ENCODE data around the gene SH3PXD2B. TPM values are rescaled to one million over a fixed set of nuclear protein-coding genes. Genes with fewer than 3 reads are reported as not detected.

SH3PXD2B gene
- total RNA-seq, 4 donors from 2014 or later = 13.7 to 27.1 (median 21.1) TPM

DNA sequence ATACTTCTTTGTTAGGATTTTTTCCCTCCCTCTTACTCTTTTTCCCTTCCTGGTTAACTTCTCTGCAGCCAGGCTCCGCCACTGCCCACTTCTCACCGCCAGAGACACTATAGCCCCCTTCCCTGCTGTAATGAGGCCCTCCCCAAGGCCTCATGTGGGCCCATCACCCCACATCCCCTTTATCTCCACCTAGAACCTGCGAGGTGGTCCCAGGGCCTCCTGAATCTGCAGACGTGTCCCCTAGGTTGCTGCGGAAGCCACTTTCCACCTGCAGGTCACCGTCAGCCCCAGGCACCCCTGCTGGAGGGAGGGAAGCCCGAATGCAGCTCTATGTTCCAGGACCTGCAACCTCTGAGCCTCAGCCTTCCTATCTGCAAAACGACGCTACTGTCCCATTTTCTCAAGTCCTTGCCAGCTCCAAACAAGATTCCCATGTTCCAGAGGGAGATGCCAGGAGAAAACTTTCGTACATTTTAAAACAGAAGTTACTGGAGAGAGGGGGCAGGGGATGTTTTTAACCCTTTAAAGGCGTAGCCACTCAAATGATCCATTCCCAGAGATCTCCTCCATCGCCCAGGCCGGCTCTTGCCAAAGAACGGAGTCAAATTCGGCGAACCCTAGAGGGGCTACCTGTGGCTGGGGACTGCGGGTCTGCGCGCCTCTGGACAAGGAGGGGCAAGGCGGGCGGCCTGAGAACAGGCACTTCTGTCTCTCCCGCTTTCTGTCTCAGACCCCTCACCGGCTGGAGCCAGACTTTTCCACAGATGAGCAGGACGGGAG is 929 bp downstream of the SH3PXD2B start:
- DNase-seq = no peak
- Histone ChIP-seq H3K4me1 (peaks cover 21 to 48% of the 10 kb centered on the region in 2 donors), H3K9me3 (no peaks in the 10 kb centered on the region), H3K4me3 (replicated peaks in 1 of 3) (peak overlapping the region in 2 of 3 donors; percentile 58 to 76), H3K36me3 (no peaks in the 10 kb centered on the region), H3K27me3 (no peaks in the 10 kb centered on the region), H3K27ac (peak overlapping the region; percentile 69 to 83 (median 76))
- intact Hi-C loops (cut with DNase I) = no loop called here
- 12 to 20% methylated on average over 24 of the region's 24 CpGs for WGBS, 2 donors
- TF ChIP-seq, protein P1, sequence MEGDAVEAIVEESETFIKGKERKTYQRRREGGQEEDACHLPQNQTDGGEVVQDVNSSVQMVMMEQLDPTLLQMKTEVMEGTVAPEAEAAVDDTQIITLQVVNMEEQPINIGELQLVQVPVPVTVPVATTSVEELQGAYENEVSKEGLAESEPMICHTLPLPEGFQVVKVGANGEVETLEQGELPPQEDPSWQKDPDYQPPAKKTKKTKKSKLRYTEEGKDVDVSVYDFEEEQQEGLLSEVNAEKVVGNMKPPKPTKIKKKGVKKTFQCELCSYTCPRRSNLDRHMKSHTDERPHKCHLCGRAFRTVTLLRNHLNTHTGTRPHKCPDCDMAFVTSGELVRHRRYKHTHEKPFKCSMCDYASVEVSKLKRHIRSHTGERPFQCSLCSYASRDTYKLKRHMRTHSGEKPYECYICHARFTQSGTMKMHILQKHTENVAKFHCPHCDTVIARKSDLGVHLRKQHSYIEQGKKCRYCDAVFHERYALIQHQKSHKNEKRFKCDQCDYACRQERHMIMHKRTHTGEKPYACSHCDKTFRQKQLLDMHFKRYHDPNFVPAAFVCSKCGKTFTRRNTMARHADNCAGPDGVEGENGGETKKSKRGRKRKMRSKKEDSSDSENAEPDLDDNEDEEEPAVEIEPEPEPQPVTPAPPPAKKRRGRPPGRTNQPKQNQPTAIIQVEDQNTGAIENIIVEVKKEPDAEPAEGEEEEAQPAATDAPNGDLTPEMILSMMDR (IDR thresholded peaks at IDR 0.05) = peak in 2 of 6 experiments; percentile 7 to 36
- TF ChIP-seq POLR2A (IDR thresholded peaks at IDR 0.05) = no peak

DNA sequence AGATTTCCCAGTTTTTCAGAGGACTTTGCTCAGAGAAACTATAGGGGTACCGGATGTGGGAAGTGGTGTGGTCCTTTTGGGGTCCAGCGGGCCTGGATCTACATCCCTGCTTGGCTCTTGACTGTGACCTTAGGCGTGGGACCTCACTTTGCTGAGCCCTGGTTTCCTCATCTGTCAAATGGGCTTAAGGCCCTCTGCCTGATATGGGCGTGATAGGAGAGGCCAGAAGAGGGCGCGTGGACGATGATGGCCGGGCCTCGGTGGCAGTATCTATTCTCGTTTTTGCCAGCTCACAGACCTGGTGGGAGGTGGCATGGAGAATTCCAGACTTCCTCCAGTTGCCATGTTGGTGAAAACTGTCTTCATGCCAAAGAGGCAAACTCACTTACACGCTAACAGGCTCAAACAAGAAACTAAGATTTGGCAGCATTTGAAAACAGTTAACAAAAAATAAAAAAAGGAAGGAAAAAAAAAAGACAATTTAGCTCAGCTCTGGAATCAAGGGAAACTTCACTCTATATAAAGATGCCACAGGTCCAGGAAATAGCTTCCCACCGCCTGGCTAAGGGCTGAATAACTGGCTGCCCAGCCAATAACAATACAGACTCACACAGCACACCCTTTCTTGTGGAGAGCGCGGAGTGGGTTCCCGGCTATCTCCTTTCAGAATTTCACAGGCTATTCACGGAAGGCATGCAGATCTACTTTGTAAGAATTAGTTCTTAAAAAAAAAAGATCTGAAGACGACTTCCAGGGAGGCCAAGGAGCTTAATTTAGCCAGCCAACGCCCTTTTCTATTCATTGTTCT is 1.7 kb downstream of the SH3PXD2B start:
- intact Hi-C loops (cut with DNase I) = no loop called here
- H3K27me3 ChIP-seq = no peaks in the 10 kb centered on the region
- no peaks in the 10 kb centered on the region for H3K9me3 ChIP-seq
- peaks cover 21 to 48% of the 10 kb centered on the region in 2 donors for H3K4me1 ChIP-seq
- WGBS, 2 donors = 60 to 62% methylated on average over 18 of the region's 18 CpGs
- peak overlapping the region in 1 of 3 donors; percentile 76 for H3K4me3 ChIP-seq (replicated peaks in 1 of 3)
- no peak for TF ChIP-seq POLR2A (IDR thresholded peaks at IDR 0.05)
- TF ChIP-seq, protein P1 (IDR thresholded peaks at IDR 0.05) = no peak
- no peaks in the 10 kb centered on the region for H3K36me3 ChIP-seq
- peak overlapping the region; percentile 69 to 83 (median 76) for H3K27ac ChIP-seq
- peak in 1 of 2 donors; percentile 32 for DNase-seq

DNA sequence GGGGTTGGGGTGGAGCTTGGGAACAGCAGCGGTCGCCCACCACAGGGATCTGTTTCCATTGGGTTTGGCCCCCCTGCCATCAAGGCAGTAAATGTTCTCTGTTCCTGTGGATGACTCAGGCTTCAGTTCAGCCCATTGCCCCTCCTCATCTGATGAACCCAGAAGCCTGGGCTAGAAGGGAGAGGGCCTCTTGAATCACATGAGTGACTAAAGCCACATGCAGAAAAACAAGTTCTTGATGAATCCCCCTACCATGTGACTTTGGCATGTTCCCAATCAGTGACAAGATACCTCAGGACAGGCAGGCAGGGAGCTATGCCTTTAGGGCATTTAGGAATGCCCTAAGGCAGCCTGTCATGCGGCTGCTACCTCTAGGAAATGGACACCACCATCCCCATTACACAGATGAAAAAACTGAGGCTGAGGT is 2.5 kb downstream of the SH3PXD2B start:
- WGBS, 2 donors = 84 to 96% methylated on average over 3 of the region's 3 CpGs

DNA sequence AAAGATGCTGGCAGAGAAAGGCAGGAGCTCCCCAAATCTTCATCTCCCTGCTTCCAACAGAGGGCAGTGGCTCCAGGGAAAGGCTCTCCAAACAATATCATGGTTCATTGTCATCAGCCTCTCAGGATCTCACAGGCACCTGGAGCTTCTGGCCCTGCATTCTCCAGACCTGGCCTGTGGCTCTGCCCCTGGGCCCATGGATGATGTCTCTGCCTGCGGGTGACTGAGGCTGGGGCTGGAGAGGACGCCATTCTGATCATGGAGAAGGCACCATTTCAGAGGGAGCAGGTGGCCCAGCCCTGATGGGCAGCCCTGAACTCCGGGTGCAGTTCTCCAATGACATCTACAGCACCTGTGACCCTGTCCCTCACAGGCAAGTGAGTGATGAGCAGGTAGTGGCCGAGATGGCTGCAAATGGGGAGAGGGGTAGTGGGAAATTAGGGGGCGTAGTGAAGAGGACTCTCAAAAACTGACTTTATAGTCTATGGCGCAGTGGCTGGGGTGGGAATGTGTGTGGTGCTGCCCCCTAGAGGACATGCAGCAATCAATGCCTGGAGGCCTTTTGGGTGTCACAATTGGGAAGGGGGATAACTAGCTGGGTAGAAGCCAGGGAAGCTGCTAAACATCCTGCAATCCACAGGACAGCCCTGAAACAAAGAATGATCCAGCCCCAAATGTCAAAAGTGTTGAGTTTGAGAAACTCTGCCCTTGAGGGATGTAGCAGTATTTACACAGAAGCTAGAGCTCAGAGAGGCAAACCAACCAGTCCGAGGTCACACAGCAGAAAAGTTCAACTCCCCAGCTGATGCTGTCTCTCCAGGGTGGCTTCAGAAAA is 3.2 kb downstream of the SH3PXD2B start:
- WGBS, 2 donors = 87 to 91% methylated on average over 6 to 7 of the region's 7 CpGs
- peaks cover 26 to 51% of the 10 kb centered on the region in 2 donors for H3K4me1 ChIP-seq
- H3K36me3 ChIP-seq = no peaks in the 10 kb centered on the region
- no peak overlapping the region for H3K4me3 ChIP-seq (replicated peaks in 1 of 3)
- intact Hi-C loops (cut with DNase I) = no loop called here
- DNase-seq = no peak
- TF ChIP-seq, protein P1 (IDR thresholded peaks at IDR 0.05) = peak in 4 of 6 experiments; percentile 33 to 53 (median 45)
- TF ChIP-seq POLR2A (IDR thresholded peaks at IDR 0.05) = no peak
- peak overlapping the region in 2 of 3 donors; percentile 69 to 83 for H3K27ac ChIP-seq
- H3K27me3 ChIP-seq = no peaks in the 10 kb centered on the region
- no peaks in the 10 kb centered on the region for H3K9me3 ChIP-seq

More for the DNA sequence above, 2.5 kb downstream of the SH3PXD2B start:
- Histone ChIP-seq H3K4me3 (replicated peaks in 1 of 3) (no peak overlapping the region), H3K4me1 (peaks cover 25 to 48% of the 10 kb centered on the region in 2 donors), H3K36me3 (no peaks in the 10 kb centered on the region), H3K27me3 (no peaks in the 10 kb centered on the region), H3K27ac (peak overlapping the region in 2 of 3 donors; percentile 69 to 83), H3K9me3 (no peaks in the 10 kb centered on the region)
- intact Hi-C loops (cut with DNase I) = no loop called here
- TF ChIP-seq, protein P1 (IDR thresholded peaks at IDR 0.05) = no peak
- no peak for TF ChIP-seq POLR2A (IDR thresholded peaks at IDR 0.05)
- peak; percentile 51 to 53 for DNase-seq

All from thyroid gland (tissue), 4 donors.